A549 (cell line): ENCODE measurements around the gene FAXDC2. TPM values are rescaled to one million over a fixed set of nuclear protein-coding genes. Genes with fewer than 3 reads are reported as not detected.
"Not testable (repeated sequence)": the region's sequence is repeated elsewhere in the genome, so short reads cannot be mapped to it uniquely, and the experiment has no call there.

Experiments used
- ATAC-seq, 2 experiments: fragments of 200-7000 bp in 1 of 2; fragments of >200 bp in 1 of 2; cut with Nextera tagmentation in 1 of 2; cut with Tn5 transposase in 1 of 2; 3 replicates each; pipeline versions ENCODE4 v1.8.0 to v1.9.1; 2018 to 2020; ENCODE audit warnings: mild to moderate bottlenecking in 1 of 2, moderate library complexity in 1 of 2
- CTCF ChIA-PET: fragments of 300-600 bp; sonication (Branson Sonifier 250); formaldehyde crosslinking; extraction: SDS; loops from one replicate; lab custom pipeline; 2021; ENCODE audit warnings: antibody characterized with exemption, inconsistent platforms; lab: Yijun Ruan, JAX
- POLR2A ChIA-PET: fragments of 350-600 bp; formaldehyde crosslinking; extraction: SDS; loops from one replicate; lab custom pipeline; 2021; ENCODE audit warnings: antibody characterized with exemption, inconsistent platforms; lab: Yijun Ruan, JAX
- DNase-seq, 2 experiments: peaks; one replicate each; pipeline versions ENCODE4 v3.0.0 to v3.0.0-alpha.2; 2011 to 2016; ENCODE audit warnings: low read depth in 1 of 2, low spot score in 1 of 2
- FAIRE-seq: peaks from 2 replicates; lab custom pipeline; 2011; peaks lifted over from hg19 to GRCh38; lab: Jason Lieb, UNC
- H3K27ac ChIP-seq, 2 experiments: fragments of >200 bp; sonication (Bioruptor Twin); formaldehyde crosslinking; 3 replicates each; pipeline ENCODE4 v1.5.1; 2016 to 2017
- H3K4me1 ChIP-seq: fragments of >200 bp; sonication (Bioruptor Twin); formaldehyde crosslinking; 3 replicates; pipeline ENCODE4 v1.6.1; 2016
- H3K4me2 ChIP-seq: fragments of >200 bp; sonication (Bioruptor Twin); formaldehyde crosslinking; 3 replicates; pipeline ENCODE4 v1.6.1; 2016
- H3K4me3 ChIP-seq: fragments of >200 bp; sonication (Bioruptor Twin); formaldehyde crosslinking; 3 replicates; pipeline ENCODE4 v1.5.1; 2016
- H3K9me3 ChIP-seq: fragments of >200 bp; sonication (Bioruptor Twin); formaldehyde crosslinking; 3 replicates; pipeline ENCODE4 v1.6.1; 2016
- CBX8 ChIP-seq: fragments of 200-600 bp; sonication (generic); IDR thresholded peaks from 2 replicates; pipeline ENCODE4 v1.6.1; 2016
- E2F6 ChIP-seq: IDR thresholded peaks from 2 replicates; pipeline ENCODE4 v1.6.1; 2012; ENCODE audit warnings: low read depth, borderline replicate concordance
- EHMT2 ChIP-seq: fragments of 200-600 bp; sonication (generic); IDR thresholded peaks from 2 replicates; pipeline ENCODE4 v1.6.1; 2016; ENCODE audit warnings: antibody characterized with exemption, low read depth, mild to moderate bottlenecking, moderate library complexity
- ESRRA ChIP-seq: fragments of 150-350 bp; IDR thresholded peaks from 2 replicates; pipeline ENCODE4 v1.6.1; 2014; ENCODE audit warnings: mild to moderate bottlenecking, low read length, borderline replicate concordance
- GATA3 ChIP-seq: IDR thresholded peaks from 2 replicates; pipeline ENCODE4 v1.6.1; 2012; ENCODE audit warnings: borderline replicate concordance
- HEYL ChIP-seq: fragments of 250-450 bp; sonication (Bioruptor Pico); IDR thresholded peaks from 2 replicates; pipeline ENCODE4 v1.8.0; 2021; ENCODE audit warnings: mild to moderate bottlenecking, moderate library complexity
- HMGXB4 ChIP-seq: fragments of 250-450 bp; sonication (Bioruptor Pico); IDR thresholded peaks from 2 replicates; pipeline ENCODE4 v1.5.0; 2021; ENCODE audit warnings: mild to moderate bottlenecking, moderate library complexity, borderline replicate concordance
- HOXB13 ChIP-seq: fragments of 250-450 bp; sonication (Bioruptor Pico); IDR thresholded peaks from 2 replicates; pipeline ENCODE4 v1.5.0; 2020; ENCODE audit warnings: low read depth, mild to moderate bottlenecking, moderate library complexity
- HOXB5 ChIP-seq: fragments of 250-450 bp; sonication (Bioruptor Pico); IDR thresholded peaks from 2 replicates; pipeline ENCODE4 v1.5.0; 2020; ENCODE audit warnings: mild to moderate bottlenecking, moderate library complexity
- JUNB ChIP-seq: fragments of >200 bp; sonication (Bioruptor Twin); formaldehyde crosslinking; IDR thresholded peaks from 2 replicates; pipeline ENCODE4 v1.6.1; 2016
- MAZ ChIP-seq: fragments of 150-350 bp; IDR thresholded peaks from 2 replicates; pipeline ENCODE4 v1.6.1; 2014; ENCODE audit warnings: antibody characterized with exemption, low read depth, low read length, borderline replicate concordance
- MYC ChIP-seq: IDR thresholded peaks from 2 replicates; pipeline ENCODE4 v1.6.1; 2012; ENCODE audit warnings: mild to moderate bottlenecking, inconsistent platforms, low read length, improper control_type of control experiment, borderline replicate concordance
- POLR2A ChIP-seq: IDR thresholded peaks from 2 replicates; pipeline ENCODE4 v1.6.1; 2012; ENCODE audit warnings: mild to moderate bottlenecking, low read length
- RFX5 ChIP-seq: fragments of 450-650 bp; IDR thresholded peaks from 2 replicates; pipeline ENCODE4 v1.7.1; 2014; ENCODE audit warnings: antibody characterized with exemption, mild to moderate bottlenecking, moderate library complexity
- SMC3 ChIP-seq: fragments of >200 bp; sonication (Bioruptor Twin); formaldehyde crosslinking; IDR thresholded peaks from 3 replicates; pipeline ENCODE4 v1.6.1; 2018; ENCODE audit warnings: inconsistent platforms
- SREBF2 ChIP-seq: fragments of 450-650 bp; IDR thresholded peaks from 2 replicates; pipeline ENCODE4 v1.6.1; 2014; ENCODE audit warnings: mild to moderate bottlenecking, moderate library complexity
- TFCP2L1 ChIP-seq: fragments of 250-450 bp; sonication (Bioruptor Pico); IDR thresholded peaks from 2 replicates; pipeline ENCODE4 v1.5.0; 2021; ENCODE audit warnings: mild to moderate bottlenecking
- TP53 ChIP-seq: fragments of 250-450 bp; sonication (Bioruptor Pico); IDR thresholded peaks from 2 replicates; pipeline ENCODE4 v1.5.0; 2021; ENCODE audit warnings: mild to moderate bottlenecking, moderate library complexity
- ZC3H11A ChIP-seq: fragments of 450-650 bp; IDR thresholded peaks from 2 replicates; pipeline ENCODE4 v1.6.1; 2014; ENCODE audit warnings: antibody characterized with exemption, mild to moderate bottlenecking
- WGBS: methylation state at CpG from one replicate; pipeline ENCODE4 v1.1.6; 2017; ENCODE audit errors: missing lambda C conversion rate; 5-methylcytosine and 5-hydroxymethylcytosine counted together
- polyA plus RNA-seq, 4 experiments: library from polyadenylated mRNA; depleted of rRNA in 3 of 4; stranded (reverse); fragments of >200 nt; fragmentation: RNase III in 1 of 4; extraction: RNeasy Plus Mini Kit Qiagen cat#74134 plus additional on column Dnase treatment in 1 of 4; gene quantifications; 2 replicates in 3 of 4; 3 replicates in 1 of 4; pipeline ENCODE4 v1.2.3, GENCODE V29; 2011 to 2017
- TF ChIP-seq, protein P1 (sequence below): fragments of 450-650 bp; IDR thresholded peaks from 2 replicates; pipeline ENCODE4 v1.6.1; 2014; ENCODE audit warnings: antibody characterized with exemption
- TF ChIP-seq, protein P2 (sequence below): IDR thresholded peaks from 2 replicates; pipeline ENCODE4 v1.6.1; 2012

The FAXDC2 gene
- polyA plus RNA-seq, 2 of the 4 experiments (the other 2 are of a cell fraction), result 0.14 to 0.94 TPM

- H3K4me1 ChIP-seq, result peaks cover 24% of the 10 kb centered on the region
- no peak for TF ChIP-seq HEYL
- TF ChIP-seq ZC3H11A, result no peak
- TF ChIP-seq GATA3, result no peak
- no peak for TF ChIP-seq CBX8
- TF ChIP-seq MAZ, result no peak
- TF ChIP-seq, protein P1, sequence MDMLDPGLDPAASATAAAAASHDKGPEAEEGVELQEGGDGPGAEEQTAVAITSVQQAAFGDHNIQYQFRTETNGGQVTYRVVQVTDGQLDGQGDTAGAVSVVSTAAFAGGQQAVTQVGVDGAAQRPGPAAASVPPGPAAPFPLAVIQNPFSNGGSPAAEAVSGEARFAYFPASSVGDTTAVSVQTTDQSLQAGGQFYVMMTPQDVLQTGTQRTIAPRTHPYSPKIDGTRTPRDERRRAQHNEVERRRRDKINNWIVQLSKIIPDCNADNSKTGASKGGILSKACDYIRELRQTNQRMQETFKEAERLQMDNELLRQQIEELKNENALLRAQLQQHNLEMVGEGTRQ, result no peak
- TF ChIP-seq EHMT2, result no peak
- peak overlapping the region; percentile 34; the same call in 2 of the 3 replicates for H3K4me2 ChIP-seq
- FAIRE-seq (no peak), DNase-seq (no peak), ATAC-seq (peak; percentile 17 to 33; a peak in 4 of 6 replicates)
- no peak overlapping the region for H3K4me3 ChIP-seq
- WGBS, result 97% methylated on average over 2 of the region's 2 CpGs
- H3K27ac ChIP-seq, result peak overlapping the region in 1 of 2 experiments; percentile 46; a peak in 2 of 6 replicates
- CTCF ChIA-PET, result interaction anchor here (1.0 to 1.2 kb wide), 2 partner anchors 22 to 179 kb away, joined by 4 read pairs; partner anchors contain the start of gene FAXDC2
- POLR2A ChIA-PET, result interaction anchor here (1.4 kb wide), 1 partner anchor 28 kb away, joined by 5 read pairs; no protein-coding TSS in a partner anchor
- no peaks in the 10 kb centered on the region for H3K9me3 ChIP-seq
These were observed 21.2 kb downstream of the FAXDC2 start for GRCh38 chr5:154829181-154829588.

DNA sequence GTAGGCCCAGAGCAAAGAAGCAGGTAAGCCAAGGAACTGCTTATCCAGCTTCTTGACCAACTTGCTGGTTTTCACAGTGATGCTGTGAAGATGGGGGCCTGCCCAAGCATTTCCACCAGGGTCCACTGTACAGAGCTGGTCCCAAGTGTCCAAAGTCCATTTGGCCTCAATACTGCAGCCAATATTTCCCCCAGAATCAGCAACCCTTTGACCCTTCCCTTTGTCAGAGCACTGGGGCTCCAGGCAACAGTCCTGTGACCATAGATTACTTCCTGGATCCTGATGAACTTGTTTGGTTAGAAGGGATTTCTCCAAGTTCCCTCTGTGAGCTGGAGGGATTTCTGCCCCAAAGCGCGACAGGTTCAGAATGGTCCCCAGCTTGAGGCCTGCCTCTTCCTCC is 26.3 kb downstream of the FAXDC2 start:
- H3K9me3 ChIP-seq, result no peaks in the 10 kb centered on the region
- CTCF ChIA-PET, result interaction anchor here (0.6 to 1.0 kb wide), 2 partner anchors 14 to 174 kb away, joined by 3 to 4 read pairs; no protein-coding TSS in a partner anchor

DNA sequence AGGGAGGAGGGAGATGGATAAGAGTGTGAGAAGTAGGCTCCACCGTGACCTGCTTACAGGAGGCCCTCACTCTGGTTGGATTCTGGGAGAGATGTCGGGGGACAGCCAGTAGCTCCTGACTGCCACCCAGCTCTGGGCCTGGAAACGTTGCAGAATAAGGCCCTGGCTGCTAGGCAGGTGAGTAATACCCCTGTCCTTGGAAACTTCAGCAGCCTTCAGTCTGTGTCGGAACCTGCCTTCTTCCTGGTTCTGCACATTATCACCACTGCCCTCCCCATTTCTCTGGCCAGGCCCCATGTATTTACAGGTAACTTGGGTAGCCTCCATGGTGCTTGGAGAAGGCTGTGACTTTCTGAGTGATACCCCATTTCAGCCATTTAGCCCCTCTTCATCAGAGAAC is 26.8 kb downstream of the FAXDC2 start:
- DNase-seq (no peak), FAIRE-seq (no peak), ATAC-seq (peak; percentile 17 to 31; a peak in 3 of 6 replicates)
- no peak overlapping the region for H3K4me3 ChIP-seq
- WGBS, result 78% methylated on average over 4 of the region's 4 CpGs
- peaks cover 5% of the 10 kb centered on the region; the same call in 2 of the 3 replicates for H3K4me1 ChIP-seq
- no peaks in the 10 kb centered on the region for H3K9me3 ChIP-seq
- POLR2A ChIA-PET, result no interaction called here
- no peak for TF ChIP-seq POLR2A
- no peak for TF ChIP-seq E2F6
- no peak for TF ChIP-seq SMC3
- no peak for TF ChIP-seq RFX5
- no peak for TF ChIP-seq GATA3
- TF ChIP-seq ESRRA, result no peak
- no peak for TF ChIP-seq MYC
- H3K27ac ChIP-seq, result no peak overlapping the region
- CTCF ChIA-PET, result interaction anchor here (0.6 to 1.0 kb wide), 2 partner anchors 14 to 173 kb away, joined by 3 to 4 read pairs; no protein-coding TSS in a partner anchor
- H3K4me2 ChIP-seq, result no peak overlapping the region

More for the DNA sequence above, 26.3 kb downstream of the FAXDC2 start:
- no peak overlapping the region for H3K4me2 ChIP-seq
- POLR2A ChIA-PET, result no interaction called here
- no peak for FAIRE-seq
- no peak; a peak in 1 of 6 replicates for ATAC-seq
- H3K4me3 ChIP-seq, result no peak overlapping the region
- peaks cover 9% of the 10 kb centered on the region; the same call in 2 of the 3 replicates for H3K4me1 ChIP-seq
- H3K27ac ChIP-seq, result no peak overlapping the region
- WGBS, result 100% methylated on average over 2 of the region's 2 CpGs
- no peak for TF ChIP-seq TFCP2L1 (CRISPR knock-in tag)
- no peak for TF ChIP-seq HOXB5 (CRISPR knock-in tag)
- no peak for DNase-seq

DNA sequence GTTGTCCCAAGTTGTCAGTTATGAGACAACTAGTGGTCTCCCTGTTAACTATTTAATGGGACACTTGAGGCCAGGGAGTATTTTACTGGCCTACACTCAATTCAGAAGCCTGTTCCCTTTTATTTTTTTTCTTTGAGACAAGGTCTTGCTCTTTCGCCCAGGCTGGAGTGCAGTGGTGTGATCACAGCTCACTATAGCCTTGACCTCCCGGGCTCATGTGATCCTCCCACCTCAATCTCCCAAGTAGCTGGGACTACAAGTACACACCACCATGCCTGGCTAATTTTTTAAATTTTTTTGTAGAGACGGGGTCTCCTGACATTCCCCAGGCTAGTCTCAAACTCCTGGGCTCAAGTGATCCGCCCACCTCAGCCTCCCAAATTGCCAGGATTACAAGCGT is 27.5 kb downstream of the FAXDC2 start:
- not testable (repeated sequence) for H3K4me2 ChIP-seq, H3K4me1 ChIP-seq, DNase-seq, H3K27ac ChIP-seq, ATAC-seq, H3K9me3 ChIP-seq, H3K4me3 ChIP-seq, FAIRE-seq
- ChIA-PET CTCF (interaction anchor here (1.6 kb wide), 1 partner anchor 173 kb away, joined by 6 read pairs; no protein-coding TSS in a partner anchor), POLR2A (interaction anchor here (1.1 kb wide), 1 partner anchor 36 kb away, joined by 3 read pairs; the partner anchor contains the start of gene CNOT8)
- 86% methylated on average over 5 of the region's 5 CpGs for WGBS

DNA sequence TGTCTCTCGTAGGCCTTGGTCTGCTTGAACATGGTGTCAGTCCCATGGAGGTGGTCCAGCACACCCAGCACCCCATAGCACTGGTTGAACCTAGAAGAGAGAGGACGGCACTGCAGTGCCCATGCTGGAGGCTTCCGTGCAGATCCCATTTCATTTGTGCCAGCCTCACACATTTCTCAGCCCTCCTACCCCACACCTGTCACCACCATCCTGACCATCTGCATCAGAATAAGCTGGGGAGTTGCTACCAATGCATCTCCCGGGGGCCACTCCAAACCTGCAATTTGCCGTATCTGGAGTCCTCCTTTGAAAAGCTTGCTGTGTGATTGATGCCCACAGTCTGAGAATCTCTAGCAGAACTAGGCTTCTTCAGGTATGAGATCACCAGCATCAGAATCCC is 30.0 kb downstream of the FAXDC2 start:
- Histone ChIP-seq H3K27ac (no peak overlapping the region), H3K4me3 (no peak overlapping the region), H3K4me2 (no peak overlapping the region), H3K9me3 (no peaks in the 10 kb centered on the region), H3K4me1 (peaks cover 6% of the 10 kb centered on the region; the same call in 1 of the 3 replicates)
- DNase-seq (no peak), FAIRE-seq (no peak), ATAC-seq (no peak)
- 95% methylated on average over 4 of the region's 5 CpGs for WGBS
- TF ChIP-seq MYC, result no peak
- no peak for TF ChIP-seq TP53 (CRISPR knock-in tag)
- TF ChIP-seq HOXB13 (CRISPR knock-in tag), result no peak
- TF ChIP-seq JUNB, result no peak
- TF ChIP-seq, protein P2, sequence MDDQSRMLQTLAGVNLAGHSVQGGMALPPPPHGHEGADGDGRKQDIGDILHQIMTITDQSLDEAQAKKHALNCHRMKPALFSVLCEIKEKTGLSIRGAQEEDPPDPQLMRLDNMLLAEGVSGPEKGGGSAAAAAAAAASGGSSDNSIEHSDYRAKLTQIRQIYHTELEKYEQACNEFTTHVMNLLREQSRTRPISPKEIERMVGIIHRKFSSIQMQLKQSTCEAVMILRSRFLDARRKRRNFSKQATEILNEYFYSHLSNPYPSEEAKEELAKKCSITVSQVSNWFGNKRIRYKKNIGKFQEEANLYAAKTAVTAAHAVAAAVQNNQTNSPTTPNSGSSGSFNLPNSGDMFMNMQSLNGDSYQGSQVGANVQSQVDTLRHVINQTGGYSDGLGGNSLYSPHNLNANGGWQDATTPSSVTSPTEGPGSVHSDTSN, result no peak
- no peak for TF ChIP-seq SREBF2
- TF ChIP-seq, protein P1, result no peak
- TF ChIP-seq HMGXB4 (CRISPR knock-in tag), result no peak
- ChIA-PET CTCF (interaction anchor here (1.8 kb wide), 1 partner anchor 170 kb away, joined by 7 read pairs; no protein-coding TSS in a partner anchor), POLR2A (no interaction called here)
